Left ventricle myocardium superior (tissue), 1 donor: ENCODE data around the gene RERG. TPM values are rescaled to one million over a fixed set of nuclear protein-coding genes. Genes with fewer than 3 reads are reported as not detected.
"Not testable (repeated sequence)": the region's sequence is repeated elsewhere in the genome, so short reads cannot be mapped to it uniquely, and the experiment has no call there.

Source experiments
- ATAC-seq: fragments of 200-7000 bp; cut with Tn5 transposase; one replicate; pipeline ENCODE4 v1.9.1; 2020; ENCODE audit warnings: mild to moderate bottlenecking, moderate library complexity
- DNase-seq: peaks from one replicate; pipeline ENCODE4 v3.0.0-alpha.2; 2020
- intact Hi-C: fragments of 100-400 bp; cut with micrococcal nuclease; formaldehyde crosslinking; loops from one replicate; pipeline ENCODE4 v1.11.0; 2022
- long read RNA-seq: library from polyadenylated mRNA; unstranded; transcript quantifications from one replicate; pipeline ENCODE4 v2.0.0, GENCODE V29; 2021
- total RNA-seq: library from RNA; stranded (reverse); fragmentation: NEBNext Ultra II Directional; extraction: Animal tissue kit (Norgen Biotek cat#: 25700); gene quantifications from one replicate; pipeline ENCODE4 v1.2.1, GENCODE V29; 2021
- donor health status: DM: no; HTN: yes; CAD: no; lungs with severe emphysema.

RERG gene
- total RNA-seq: 3.8 TPM
- long read RNA-seq, transcript RERG-201 (5 exons, 2,264 nt): major isoform, 6 of 8 reads
- long read RNA-seq, partial matches to known transcripts: 0 of 8 reads
- long read RNA-seq, other reads (novel, unspliced or antisense): 1 of 8 reads

GRCh38 chr12:15220915-15221885, at the start of gene RERG:
Gene RERG, minus strand, starts transcription at chr12:15221417. Its CDS starts 3,928 bp downstream, at chr12:15217489.
- peak; percentile 91 for DNase-seq
- intact Hi-C loops: loop anchor here (5.0 kb wide), 1 partner anchor 69 kb away; no protein-coding TSS in a partner anchor
- peak; percentile 100 for ATAC-seq

GRCh38 chr12:15270591-15270990, 49.4 kb upstream of the RERG start:
- no peak for DNase-seq
- intact Hi-C loops: loop anchor here (10.0 kb wide), 2 partner anchors 314 to 584 kb away; no protein-coding TSS in a partner anchor
- ATAC-seq: no peak

- ATAC-seq (peak; percentile 57), DNase-seq (no peak)
- intact Hi-C loops: loop anchor here (5.0 kb wide), 1 partner anchor 42 kb away; no protein-coding TSS in a partner anchor
Observed at GRCh38 chr12:15268927-15269552, 47.8 kb upstream of the RERG start.

- intact Hi-C loops: loop anchor here (5.0 kb wide), 1 partner anchor 41 kb away; no protein-coding TSS in a partner anchor
- DNase-seq (no peak), ATAC-seq (no peak)
Observed at GRCh38 chr12:15268309-15268708, 47.1 kb upstream of the RERG start.

GRCh38 chr12:15265875-15266274, 44.7 kb upstream of the RERG start:
- intact Hi-C loops: loop anchor here (5.0 kb wide), 1 partner anchor 39 kb away; no protein-coding TSS in a partner anchor
- DNase-seq (no peak), ATAC-seq (no peak)

GRCh38 chr12:15256761-15257160, 35.5 kb upstream of the RERG start:
- no peak for DNase-seq
- intact Hi-C loops: no loop called here
- ATAC-seq: peak; percentile 76

- ATAC-seq: no peak
- intact Hi-C loops: no loop called here
- DNase-seq: no peak
Observed at GRCh38 chr12:15253990-15254389, 32.8 kb upstream of the RERG start.

- no peak for DNase-seq
- intact Hi-C loops: no loop called here
- no peak for ATAC-seq
Observed at GRCh38 chr12:15244926-15245325, 23.7 kb upstream of the RERG start.

- intact Hi-C loops: no loop called here
- no peak for ATAC-seq
Observed at GRCh38 chr12:15244341-15244740, 23.1 kb upstream of the RERG start.

GRCh38 chr12:15243102-15243501, 21.9 kb upstream of the RERG start:
- intact Hi-C loops: no loop called here
- no peak for DNase-seq
- ATAC-seq: no peak

More at GRCh38 chr12:15244341-15244740, 23.1 kb upstream of the RERG start:
- DNase-seq: no peak

- intact Hi-C loops: no loop called here
- ATAC-seq: no peak
- DNase-seq: no peak
Observed at GRCh38 chr12:15240898-15241297, 19.7 kb upstream of the RERG start.

- intact Hi-C loops: no loop called here
- ATAC-seq (no peak), DNase-seq (no peak)
Observed at GRCh38 chr12:15234508-15234907, 13.3 kb upstream of the RERG start.

- intact Hi-C loops: no loop called here
- ATAC-seq: no peak
- DNase-seq: no peak
Observed at GRCh38 chr12:15234011-15234410, 12.8 kb upstream of the RERG start.

GRCh38 chr12:15232959-15233358, 11.7 kb upstream of the RERG start:
- intact Hi-C loops: no loop called here
- ATAC-seq (no peak), DNase-seq (no peak)

GRCh38 chr12:15231493-15231892, 10.3 kb upstream of the RERG start:
- ATAC-seq: no peak
- intact Hi-C loops: no loop called here
- DNase-seq: no peak

- ATAC-seq (no peak), DNase-seq (no peak)
- intact Hi-C loops: no loop called here
Observed at GRCh38 chr12:15230751-15231150, 9.5 kb upstream of the RERG start.

- intact Hi-C loops: no loop called here
- DNase-seq: no peak
- ATAC-seq: no peak
Observed at GRCh38 chr12:15230137-15230536, 8.9 kb upstream of the RERG start.

- ATAC-seq: peak; percentile 57
Observed at GRCh38 chr12:15227004-15227679, 5.9 kb upstream of the RERG start.

GRCh38 chr12:15225863-15226218, 4.6 kb upstream of the RERG start:
- not testable (repeated sequence) for DNase-seq, ATAC-seq
- intact Hi-C loops: loop anchor here (5.0 kb wide), 1 partner anchor 41 kb away; no protein-coding TSS in a partner anchor

More at GRCh38 chr12:15227004-15227679, 5.9 kb upstream of the RERG start:
- peak; percentile 65 for DNase-seq
- intact Hi-C loops: loop anchor here (5.0 kb wide), 1 partner anchor 40 kb away; no protein-coding TSS in a partner anchor
